ENCODE data around the gene LEO1.

DNA sequence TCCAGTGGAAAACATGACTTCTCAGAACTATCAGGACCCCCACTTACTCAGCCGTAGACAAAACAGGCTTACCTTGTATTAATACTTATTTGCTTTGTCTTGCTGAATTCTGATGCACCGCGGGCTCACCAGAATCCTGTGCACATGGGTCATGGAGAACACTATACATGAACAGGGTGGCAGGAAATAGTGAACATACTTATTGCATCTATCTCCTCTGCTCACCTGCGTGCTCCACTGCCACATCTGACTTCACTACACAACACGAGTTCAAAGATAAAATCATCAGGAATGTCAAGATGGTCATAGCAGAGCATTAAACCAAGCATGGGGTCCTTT is 36.8 kb upstream of the LEO1 start:
- TF ChIP-seq, protein P1, sequence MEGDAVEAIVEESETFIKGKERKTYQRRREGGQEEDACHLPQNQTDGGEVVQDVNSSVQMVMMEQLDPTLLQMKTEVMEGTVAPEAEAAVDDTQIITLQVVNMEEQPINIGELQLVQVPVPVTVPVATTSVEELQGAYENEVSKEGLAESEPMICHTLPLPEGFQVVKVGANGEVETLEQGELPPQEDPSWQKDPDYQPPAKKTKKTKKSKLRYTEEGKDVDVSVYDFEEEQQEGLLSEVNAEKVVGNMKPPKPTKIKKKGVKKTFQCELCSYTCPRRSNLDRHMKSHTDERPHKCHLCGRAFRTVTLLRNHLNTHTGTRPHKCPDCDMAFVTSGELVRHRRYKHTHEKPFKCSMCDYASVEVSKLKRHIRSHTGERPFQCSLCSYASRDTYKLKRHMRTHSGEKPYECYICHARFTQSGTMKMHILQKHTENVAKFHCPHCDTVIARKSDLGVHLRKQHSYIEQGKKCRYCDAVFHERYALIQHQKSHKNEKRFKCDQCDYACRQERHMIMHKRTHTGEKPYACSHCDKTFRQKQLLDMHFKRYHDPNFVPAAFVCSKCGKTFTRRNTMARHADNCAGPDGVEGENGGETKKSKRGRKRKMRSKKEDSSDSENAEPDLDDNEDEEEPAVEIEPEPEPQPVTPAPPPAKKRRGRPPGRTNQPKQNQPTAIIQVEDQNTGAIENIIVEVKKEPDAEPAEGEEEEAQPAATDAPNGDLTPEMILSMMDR (IDR thresholded peaks at IDR 0.05), result no peak
- no peak for TF ChIP-seq EZH2 (IDR thresholded peaks at IDR 0.05; ENCODE audit: borderline replicate concordance, insufficient read depth, low read depth, low read length, poor library complexity, severe bottlenecking)
